ENCODE results near the gene NLRP1. TPM values are rescaled to one million over a fixed set of nuclear protein-coding genes. Genes with fewer than 3 reads are reported as not detected.

NLRP1 gene
- total and polyA plus RNA-seq, 2 donors (not counting 3 experiments of a cell fraction or from before 2014, with no cell fraction given): 43.8 to 53.9 TPM

- no peak overlapping the region for H3K9ac ChIP-seq (replicated peaks; ENCODE audit: extremely low read depth, insufficient read depth, low read length)
- CTCF ChIA-PET: no interaction called here
- dilution Hi-C loops (cut with MboI; ENCODE audit: extremely low pct_ligation_motif_present, low sequenced_read_pairs) (no loop called here), intact Hi-C loops (cut with micrococcal nuclease) (no loop called here)
- TF ChIP-seq GATA2 (IDR thresholded peaks at IDR 0.05; ENCODE audit: insufficient read depth, insufficient read length, low read depth, low read length) (no peak), EZH2 (IDR thresholded peaks at IDR 0.05; ENCODE audit: borderline replicate concordance, low read depth, low read length, severe bottlenecking) (no peak), MYC (IDR thresholded peaks at IDR 0.05; ENCODE audit: low read depth, low read length) (no peak), FOS (IDR thresholded peaks at IDR 0.05; ENCODE audit: borderline replicate concordance, insufficient read depth, low read length) (no peak), JUN (IDR thresholded peaks at IDR 0.05; ENCODE audit: borderline replicate concordance, insufficient read depth, insufficient read length, low read depth) (no peak)
- TF ChIP-seq, protein P1, sequence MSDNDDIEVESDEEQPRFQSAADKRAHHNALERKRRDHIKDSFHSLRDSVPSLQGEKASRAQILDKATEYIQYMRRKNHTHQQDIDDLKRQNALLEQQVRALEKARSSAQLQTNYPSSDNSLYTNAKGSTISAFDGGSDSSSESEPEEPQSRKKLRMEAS (IDR thresholded peaks at IDR 0.05; ENCODE audit: insufficient read depth, insufficient read length): no peak
- no peak overlapping the region for H3K4me3 ChIP-seq (replicated peaks in 1 of 3; ENCODE audit: insufficient read depth in 1 of 3, low read depth in 1 of 3, low read length in 3 of 3)
- H4K20me1 ChIP-seq (replicated peaks; ENCODE audit: control insufficient read depth, extremely low read depth, insufficient read depth, low read length): no peaks in the 10 kb centered on the region
- no peaks in the 10 kb centered on the region for H3K9me1 ChIP-seq (replicated peaks; ENCODE audit: control insufficient read depth, extremely low read depth, insufficient read depth, low read length)
- no peak overlapping the region for H3K27ac ChIP-seq (ENCODE audit: insufficient read depth, low read depth, low read length)
- no peaks in the 10 kb centered on the region for H3K27me3 ChIP-seq (ENCODE audit: control insufficient read depth in 2 of 2, insufficient read depth in 2 of 2, low read length in 2 of 2)
- POLR2A ChIA-PET: no interaction called here
- no TSS peak for BruUV-seq (replicated peaks)
- no peaks in the 10 kb centered on the region for H3K79me2 ChIP-seq (ENCODE audit: control insufficient read depth, insufficient read depth, low read length)
- no peak overlapping the region for H3K4me2 ChIP-seq (ENCODE audit: insufficient read depth, low read length)
- H2AFZ ChIP-seq (ENCODE audit: low read depth, low read length): no peak overlapping the region
- no peak for FAIRE-seq
- H3K9me3 ChIP-seq (replicated peaks; ENCODE audit: control insufficient read depth, insufficient read depth, low read length): no peaks in the 10 kb centered on the region
- peaks cover 26% of the 10 kb centered on the region for H3K4me1 ChIP-seq (ENCODE audit: control insufficient read depth, extremely low read depth, insufficient read depth, low read length)
- DNase-seq (ENCODE audit: low read depth, low spot score): no peak
- H3K36me3 ChIP-seq (ENCODE audit: control insufficient read depth in 2 of 2, extremely low read depth in 1 of 2, insufficient read depth in 2 of 2, low read length in 2 of 2): peaks cover 10 to 30% of the 10 kb centered on the region in 2 experiments
Measured at GRCh38 chr17:5530265-5531084, 53.8 kb downstream of the NLRP1 start.

All from endothelial cell of umbilical vein (primary cell).